Measurements from ENCODE around the gene BCL2L11. TPM values are rescaled to one million over a fixed set of nuclear protein-coding genes. Genes with fewer than 3 reads are reported as not detected.

Gene BCL2L11
- total and polyA plus RNA-seq, 8 donors = 16.7 to 35.7 (median 27.5) TPM

DNA sequence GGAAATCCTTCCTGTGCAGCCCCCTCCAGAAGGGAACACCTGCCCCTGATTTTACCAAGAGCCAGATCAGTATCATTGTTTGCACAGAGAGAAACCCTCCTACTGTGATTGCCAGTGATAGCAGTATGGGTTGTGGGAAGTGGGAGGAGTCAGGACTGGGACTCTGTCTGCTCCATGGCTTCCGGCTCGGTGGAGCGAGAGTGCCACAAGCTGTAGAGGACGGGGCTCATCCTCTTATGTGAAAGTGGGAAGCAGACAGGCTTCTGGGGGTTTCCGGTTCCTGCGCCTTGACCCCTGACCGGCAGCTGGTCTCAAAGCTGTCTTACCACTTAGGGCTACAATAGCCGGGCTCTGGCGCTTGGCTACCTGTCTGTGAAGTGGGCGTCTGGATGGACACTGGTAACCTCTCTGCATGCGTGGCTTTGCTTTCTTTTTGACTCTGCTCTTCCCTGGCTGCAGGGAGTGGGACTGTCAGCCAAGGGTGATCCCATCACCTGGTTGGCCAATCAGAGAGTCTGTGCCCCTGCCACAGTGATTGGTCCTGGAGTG is 79.7 kb downstream of the BCL2L11 start:
- TF ChIP-seq, protein P1, sequence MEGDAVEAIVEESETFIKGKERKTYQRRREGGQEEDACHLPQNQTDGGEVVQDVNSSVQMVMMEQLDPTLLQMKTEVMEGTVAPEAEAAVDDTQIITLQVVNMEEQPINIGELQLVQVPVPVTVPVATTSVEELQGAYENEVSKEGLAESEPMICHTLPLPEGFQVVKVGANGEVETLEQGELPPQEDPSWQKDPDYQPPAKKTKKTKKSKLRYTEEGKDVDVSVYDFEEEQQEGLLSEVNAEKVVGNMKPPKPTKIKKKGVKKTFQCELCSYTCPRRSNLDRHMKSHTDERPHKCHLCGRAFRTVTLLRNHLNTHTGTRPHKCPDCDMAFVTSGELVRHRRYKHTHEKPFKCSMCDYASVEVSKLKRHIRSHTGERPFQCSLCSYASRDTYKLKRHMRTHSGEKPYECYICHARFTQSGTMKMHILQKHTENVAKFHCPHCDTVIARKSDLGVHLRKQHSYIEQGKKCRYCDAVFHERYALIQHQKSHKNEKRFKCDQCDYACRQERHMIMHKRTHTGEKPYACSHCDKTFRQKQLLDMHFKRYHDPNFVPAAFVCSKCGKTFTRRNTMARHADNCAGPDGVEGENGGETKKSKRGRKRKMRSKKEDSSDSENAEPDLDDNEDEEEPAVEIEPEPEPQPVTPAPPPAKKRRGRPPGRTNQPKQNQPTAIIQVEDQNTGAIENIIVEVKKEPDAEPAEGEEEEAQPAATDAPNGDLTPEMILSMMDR (IDR thresholded peaks at IDR 0.05) = no peak
- no peak for ATAC-seq

DNA sequence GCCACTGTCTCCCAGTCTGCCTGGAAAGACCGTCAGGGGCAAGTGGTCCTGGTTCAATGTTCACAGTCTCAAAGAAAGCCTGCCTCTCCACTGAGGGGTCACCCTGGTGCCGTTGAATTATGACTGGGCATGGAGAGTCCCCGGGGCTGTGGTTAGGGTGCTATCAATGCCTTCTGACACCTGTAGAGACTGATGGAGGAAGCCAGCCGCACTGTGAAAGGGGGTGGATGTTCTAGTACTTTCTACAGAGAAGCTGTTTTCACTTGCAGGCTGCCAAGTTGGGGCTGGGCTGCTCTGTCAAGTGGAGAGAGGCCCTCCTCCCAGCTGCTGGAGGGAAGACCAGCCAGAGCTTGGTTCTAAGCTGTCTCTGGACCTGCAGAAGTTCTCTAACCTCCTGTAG is 80.5 kb downstream of the BCL2L11 start:
- TF ChIP-seq, protein P1 (IDR thresholded peaks at IDR 0.05) = no peak
- ATAC-seq (no peak), DNase-seq (no peak)
- Histone ChIP-seq H3K36me3 (no peaks in the 10 kb centered on the region), H3K27ac (no peak overlapping the region), H3K9me3 (no peaks in the 10 kb centered on the region), H3K4me1 (no peaks in the 10 kb centered on the region), H3K4me3 (no peak overlapping the region), H3K27me3 (peaks cover 0 to 14% of the 10 kb centered on the region in 2 donors)
- intact Hi-C loops (cut with DNase I) = no loop called here

More for the DNA sequence above, 79.7 kb downstream of the BCL2L11 start:
- Histone ChIP-seq H3K4me1 (no peaks in the 10 kb centered on the region), H3K9me3 (no peaks in the 10 kb centered on the region), H3K27ac (no peak overlapping the region), H3K4me3 (no peak overlapping the region), H3K36me3 (no peaks in the 10 kb centered on the region), H3K27me3 (peaks cover 0 to 14% of the 10 kb centered on the region in 2 donors)
- intact Hi-C loops (cut with DNase I) = no loop called here
- DNase-seq = no peak

DNA sequence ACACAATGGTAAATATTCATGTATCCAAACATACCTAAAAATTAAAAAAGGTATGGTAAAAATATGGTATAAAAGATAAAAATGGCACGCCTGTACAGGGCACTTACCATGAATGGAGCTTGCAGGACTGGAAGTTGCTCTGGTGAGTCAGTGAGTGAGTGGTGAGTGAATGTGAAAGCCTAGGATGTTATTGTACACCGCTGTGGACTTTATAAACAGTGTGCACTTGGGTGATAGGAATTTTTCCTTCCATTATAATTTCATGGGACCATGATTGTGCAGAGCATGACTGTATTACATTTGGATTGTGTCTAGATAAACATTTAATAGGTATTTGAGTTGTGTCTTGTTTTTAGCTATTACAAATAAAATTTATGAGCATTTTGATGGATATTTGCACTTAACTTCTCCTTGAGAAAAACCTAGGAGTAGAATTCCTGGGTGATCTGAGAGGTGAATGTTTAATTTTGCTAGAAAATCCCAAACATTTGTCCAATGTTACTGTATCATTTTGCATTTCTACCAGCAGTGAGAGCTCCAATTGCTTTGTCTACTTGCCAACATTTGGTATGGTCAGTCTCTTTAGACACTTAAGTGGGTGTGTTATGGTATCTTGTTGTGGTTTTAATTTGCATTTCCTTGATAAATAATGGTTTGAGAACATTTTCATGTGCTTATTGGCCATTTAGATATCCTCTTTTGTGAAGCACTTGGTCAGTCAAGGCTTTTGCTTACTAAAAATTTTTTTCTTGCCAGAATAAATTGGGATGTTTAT is 81.7 kb downstream of the BCL2L11 start:
- DNase-seq = no peak
- peaks cover 0 to 12% of the 10 kb centered on the region in 2 donors for H3K27me3 ChIP-seq
- no peak overlapping the region for H3K4me3 ChIP-seq
- H3K9me3 ChIP-seq = no peaks in the 10 kb centered on the region
- no peaks in the 10 kb centered on the region for H3K4me1 ChIP-seq
- H3K36me3 ChIP-seq = no peaks in the 10 kb centered on the region
- intact Hi-C loops (cut with DNase I) = no loop called here
- ATAC-seq = no peak
- TF ChIP-seq, protein P1 (IDR thresholded peaks at IDR 0.05) = no peak
- H3K27ac ChIP-seq = no peak overlapping the region

DNA sequence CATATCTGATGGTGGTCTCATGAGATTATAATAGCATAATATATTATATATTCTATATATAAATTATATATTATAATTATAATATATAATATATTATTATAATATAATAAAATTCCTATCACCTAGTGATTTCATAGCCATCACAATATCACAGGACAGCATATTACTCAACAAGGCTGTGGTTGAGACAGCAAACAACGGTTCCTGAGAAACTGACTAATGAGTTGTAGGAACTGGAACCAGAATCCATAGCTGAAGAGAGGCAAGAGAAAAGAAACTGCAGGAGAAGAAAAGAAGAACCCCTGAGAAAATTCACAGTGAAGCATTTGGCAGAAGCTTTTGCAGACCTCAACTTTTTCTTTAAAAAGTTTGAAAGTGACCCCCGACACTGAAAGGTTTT is 84.0 kb downstream of the BCL2L11 start:
- TF ChIP-seq, protein P1 (IDR thresholded peaks at IDR 0.05) = no peak
- Histone ChIP-seq H3K27me3 (peaks cover 0 to 6% of the 10 kb centered on the region in 2 donors), H3K36me3 (no peaks in the 10 kb centered on the region), H3K4me1 (no peaks in the 10 kb centered on the region), H3K4me3 (no peak overlapping the region), H3K27ac (no peak overlapping the region), H3K9me3 (no peaks in the 10 kb centered on the region)
- ATAC-seq = no peak
- DNase-seq = no peak
- intact Hi-C loops (cut with DNase I) = no loop called here

DNA sequence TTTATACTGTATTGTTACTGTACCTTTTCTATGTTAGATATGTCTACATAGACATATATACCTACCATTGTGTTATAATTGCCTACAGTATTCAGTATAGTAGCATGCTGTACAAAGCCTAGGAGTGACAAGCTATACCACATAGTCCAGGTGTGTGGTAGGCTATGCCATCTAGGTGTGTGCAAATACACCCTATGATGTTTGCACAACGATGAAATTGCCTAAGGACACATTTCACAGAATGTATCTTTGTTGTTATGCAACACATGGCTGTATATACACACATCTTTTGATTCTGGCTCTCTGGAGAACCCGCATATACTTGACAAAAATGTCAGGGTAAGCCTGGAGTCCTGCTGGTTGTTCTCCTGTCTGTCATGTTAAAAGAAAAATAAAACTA is 85.1 kb downstream of the BCL2L11 start:
- DNase-seq = no peak
- ATAC-seq = no peak
- Histone ChIP-seq H3K27ac (no peak overlapping the region), H3K36me3 (no peaks in the 10 kb centered on the region), H3K4me3 (no peak overlapping the region), H3K27me3 (peaks cover 0 to 3% of the 10 kb centered on the region in 2 donors), H3K9me3 (no peaks in the 10 kb centered on the region), H3K4me1 (no peaks in the 10 kb centered on the region)
- TF ChIP-seq, protein P1 (IDR thresholded peaks at IDR 0.05) = no peak
- intact Hi-C loops (cut with DNase I) = no loop called here

Measured in left lung (tissue), 10 donors.